Cardiac fibroblast (primary cell): ENCODE results near the gene CCL8.
A peak's percentile ranks its signal among the peaks of the same experiment; 100 is the strongest.

Experiments used
- DNase-seq, 2 donors: peaks; one replicate each; pipeline versions ENCODE4 v3.0.0 to v3.0.0-alpha.2; 2010; ENCODE audit warnings: low read depth in 2 of 2
- H3K4me3 ChIP-seq, 2 donors: replicated peaks in 1 of 2; 1 replicate in 1 of 2; 2 replicates in 1 of 2; pipeline ENCODE4 v1.5.1; 2011; ENCODE audit warnings: low read depth in 2 of 2, low read length in 2 of 2, mild to moderate bottlenecking in 2 of 2, moderate library complexity in 1 of 2
- CTCF ChIP-seq: IDR thresholded peaks from one replicate; pipeline ENCODE4 v1.5.1; 2011; ENCODE audit warnings: low read depth, mild to moderate bottlenecking, low read length, inconsistent platforms

The CCL8 gene

GRCh38 chr17:34319039-34319483, at the start of gene CCL8:
CCL8 (plus strand) TSS chr17:34319435; CDS start chr17:34319502, 67 bp downstream.
- DNase-seq = peak in 1 of 2 donors; percentile 21
- TF ChIP-seq CTCF = no peak
- H3K4me3 ChIP-seq = no peak within 1 kb of the TSS

- DNase-seq = peak; percentile 48 to 72
- no peak within 1 kb of the TSS for H3K4me3 ChIP-seq
- no peak for TF ChIP-seq CTCF
Observed at GRCh38 chr17:34269969-34270368, 49.3 kb upstream of the CCL8 start, which contains the start of gene CCL7. CCL7 (plus strand) TSS chr17:34270221; CDS start chr17:34270291, 70 bp downstream.

DNA sequence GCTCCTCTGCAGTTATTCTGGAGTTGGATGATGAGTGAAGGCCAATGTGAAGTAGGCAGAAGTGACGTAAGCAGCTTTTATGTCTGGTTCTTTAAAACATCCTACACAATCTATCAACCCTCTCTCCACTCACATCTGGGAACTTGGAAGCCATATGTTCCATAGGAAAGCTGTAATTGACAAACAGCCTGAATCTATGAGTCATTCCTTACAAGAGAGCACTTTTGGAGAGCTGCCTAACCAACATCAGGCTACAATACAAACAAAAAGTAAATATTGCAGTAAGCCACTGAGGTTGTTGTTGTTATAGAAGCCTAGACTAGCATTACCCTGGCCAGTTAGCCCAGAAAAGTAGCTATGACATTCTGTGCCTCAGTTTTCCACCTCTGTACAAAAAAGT, 43.4 kb upstream of the CCL8 start:
- no peak overlapping the region for H3K4me3 ChIP-seq
- no peak for TF ChIP-seq CTCF
- DNase-seq = peak; percentile 95

DNA sequence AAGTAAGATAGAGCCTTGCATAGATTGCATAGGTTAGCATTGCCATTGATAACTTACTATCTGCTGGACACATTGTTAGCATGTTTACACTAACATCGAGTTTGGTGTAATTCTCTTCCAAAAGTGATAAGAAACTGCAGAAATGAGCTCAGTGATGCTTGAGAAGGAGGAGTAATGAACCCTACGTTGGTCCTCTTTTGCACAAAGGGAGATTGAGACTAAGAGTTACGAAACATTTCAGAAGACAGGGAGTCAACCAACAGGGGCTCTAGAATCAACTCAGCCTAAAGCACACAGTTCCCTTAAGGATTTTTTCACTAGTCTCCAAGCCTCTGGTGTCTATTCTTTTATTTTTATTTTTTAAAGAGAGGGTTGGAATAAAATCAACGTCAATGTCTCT, 42.4 kb upstream of the CCL8 start:
- peak; percentile 6 to 66 for DNase-seq
- TF ChIP-seq CTCF = no peak
- H3K4me3 ChIP-seq = no peak overlapping the region

GRCh38 chr17:34283571-34283970, 35.7 kb upstream of the CCL8 start:
- peak in 1 of 2 donors; percentile 44 for DNase-seq
- TF ChIP-seq CTCF = no peak
- H3K4me3 ChIP-seq = no peak overlapping the region

- TF ChIP-seq CTCF = no peak
- no peak for DNase-seq
- no peak within 1 kb of the TSS for H3K4me3 ChIP-seq
Observed at GRCh38 chr17:34285286-34285792, 33.9 kb upstream of the CCL8 start, which contains the start of gene CCL11. CCL11 (plus strand) TSS chr17:34285742; CDS start chr17:34285809, 67 bp downstream.

- TF ChIP-seq CTCF = no peak
- peak in 1 of 2 donors; percentile 28 for DNase-seq
- no peak overlapping the region for H3K4me3 ChIP-seq
Observed at GRCh38 chr17:34287875-34288274, 31.4 kb upstream of the CCL8 start.
